ENCODE data around the gene AMTN. TPM values are rescaled to one million over a fixed set of nuclear protein-coding genes. Genes with fewer than 3 reads are reported as not detected.
"Not testable (repeated sequence)": the region's sequence is repeated elsewhere in the genome, so short reads cannot be mapped to it uniquely, and the experiment has no call there.

The AMTN gene
- total RNA-seq, 1 donor from 2014 or later: not detected

- H3K36me3 Mint-ChIP-seq (ENCODE audit: low read depth, unreplicated experiment): no peaks in the 10 kb centered on the region
- no peak for FAIRE-seq
Measured at GRCh38 chr4:70533211-70533610, 14.8 kb downstream of the AMTN start.

GRCh38 chr4:70533791-70534190 lies 15.4 kb downstream of the AMTN start:
- Mint-ChIP-seq H3K4me3 (ENCODE audit: unreplicated experiment) (no peak overlapping the region), H3K36me3 (ENCODE audit: low read depth, unreplicated experiment) (no peaks in the 10 kb centered on the region), H3K27ac (ENCODE audit: unreplicated experiment) (no peak overlapping the region), H3K27me3 (ENCODE audit: low read depth, unreplicated experiment) (no peaks in the 10 kb centered on the region), H3K9me3 (ENCODE audit: unreplicated experiment) (no peaks in the 10 kb centered on the region), H3K4me1 (ENCODE audit: low read depth, unreplicated experiment) (no peaks in the 10 kb centered on the region)
- Histone ChIP-seq H3K27ac (ENCODE audit: low read depth, low read length) (no peak overlapping the region), H3K79me2 (ENCODE audit: insufficient read depth, low read length) (no peaks in the 10 kb centered on the region), H3K4me2 (ENCODE audit: low read length) (no peak overlapping the region), H3K27me3 (ENCODE audit: insufficient read depth, low read length) (no peaks in the 10 kb centered on the region), H3K4me1 (ENCODE audit: insufficient read depth, low read length) (no peaks in the 10 kb centered on the region), H3K4me3 (ENCODE audit: insufficient read depth, low read depth, low read length) (no peak overlapping the region), H4K20me1 (ENCODE audit: insufficient read depth, low read length) (no peaks in the 10 kb centered on the region), H3K36me3 (ENCODE audit: insufficient read depth, low read length) (no peaks in the 10 kb centered on the region), H3K9ac (ENCODE audit: low read length) (no peak overlapping the region), H2AFZ (ENCODE audit: low read depth, low read length) (no peak overlapping the region), H3K9me3 (ENCODE audit: insufficient read depth, low read depth, low read length) (no peaks in the 10 kb centered on the region)
- FAIRE-seq (no peak), DNase-seq (ENCODE audit: low read depth) (no peak)
- TF ChIP-seq EZH2 (IDR thresholded peaks at IDR 0.05; ENCODE audit: insufficient read depth, low read length) (no peak), CTCF (IDR thresholded peaks at IDR 0.05; ENCODE audit: insufficient read depth, low read depth, low read length) (no peak)

More at GRCh38 chr4:70533211-70533610, 14.8 kb downstream of the AMTN start:
- Mint-ChIP-seq H3K27me3 (ENCODE audit: low read depth, unreplicated experiment) (no peaks in the 10 kb centered on the region), H3K4me3 (ENCODE audit: unreplicated experiment) (no peak overlapping the region), H3K9me3 (ENCODE audit: unreplicated experiment) (no peaks in the 10 kb centered on the region), H3K4me1 (ENCODE audit: low read depth, unreplicated experiment) (no peaks in the 10 kb centered on the region), H3K27ac (ENCODE audit: unreplicated experiment) (no peak overlapping the region)
- Histone ChIP-seq H3K36me3 (ENCODE audit: insufficient read depth, low read length) (no peaks in the 10 kb centered on the region), H3K27ac (ENCODE audit: low read depth, low read length) (no peak overlapping the region), H4K20me1 (ENCODE audit: insufficient read depth, low read length) (no peaks in the 10 kb centered on the region), H3K9ac (ENCODE audit: low read length) (no peak overlapping the region), H2AFZ (ENCODE audit: low read depth, low read length) (no peak overlapping the region), H3K4me1 (ENCODE audit: insufficient read depth, low read length) (no peaks in the 10 kb centered on the region), H3K9me3 (ENCODE audit: insufficient read depth, low read depth, low read length) (no peaks in the 10 kb centered on the region), H3K4me3 (ENCODE audit: insufficient read depth, low read depth, low read length) (no peak overlapping the region), H3K79me2 (ENCODE audit: insufficient read depth, low read length) (no peaks in the 10 kb centered on the region), H3K4me2 (ENCODE audit: low read length) (no peak overlapping the region), H3K27me3 (ENCODE audit: insufficient read depth, low read length) (no peaks in the 10 kb centered on the region)
- no peak for DNase-seq (ENCODE audit: low read depth)
- TF ChIP-seq EZH2 (IDR thresholded peaks at IDR 0.05; ENCODE audit: insufficient read depth, low read length): no peak
- no peak for TF ChIP-seq CTCF (IDR thresholded peaks at IDR 0.05; ENCODE audit: insufficient read depth, low read depth, low read length)

GRCh38 chr4:70534886-70535285 lies 16.5 kb downstream of the AMTN start:
- not testable (repeated sequence) for H3K4me2 ChIP-seq (ENCODE audit: low read length); H3K9me3 ChIP-seq (ENCODE audit: insufficient read depth, low read depth, low read length); H4K20me1 ChIP-seq (ENCODE audit: insufficient read depth, low read length); H3K4me1 ChIP-seq (ENCODE audit: insufficient read depth, low read length); H3K4me3 Mint-ChIP-seq (ENCODE audit: unreplicated experiment); H3K79me2 ChIP-seq (ENCODE audit: insufficient read depth, low read length); FAIRE-seq; DNase-seq (ENCODE audit: low read depth); H3K36me3 Mint-ChIP-seq (ENCODE audit: low read depth, unreplicated experiment); H3K27ac Mint-ChIP-seq (ENCODE audit: unreplicated experiment); H3K27ac ChIP-seq (ENCODE audit: low read depth, low read length); H3K27me3 ChIP-seq (ENCODE audit: insufficient read depth, low read length); H3K27me3 Mint-ChIP-seq (ENCODE audit: low read depth, unreplicated experiment); H3K9me3 Mint-ChIP-seq (ENCODE audit: unreplicated experiment); H3K4me1 Mint-ChIP-seq (ENCODE audit: low read depth, unreplicated experiment); H3K4me3 ChIP-seq (ENCODE audit: insufficient read depth, low read depth, low read length); H2AFZ ChIP-seq (ENCODE audit: low read depth, low read length); H3K9ac ChIP-seq (ENCODE audit: low read length); H3K36me3 ChIP-seq (ENCODE audit: insufficient read depth, low read length)
